ENCODE results near the gene IFRD1. TPM values are rescaled to one million over a fixed set of nuclear protein-coding genes. Genes with fewer than 3 reads are reported as not detected.

Gene IFRD1
- total RNA-seq, 1 donor from 2014 or later, result 88.3 TPM

GRCh38 chr7:112422842-112423496 lies 27.3 kb upstream of the IFRD1 start:
- peaks cover 22% of the 10 kb centered on the region for H3K4me1 Mint-ChIP-seq (ENCODE audit: low read depth)
- no peaks in the 10 kb centered on the region for H3K36me3 Mint-ChIP-seq (ENCODE audit: low read depth)
- intact Hi-C loops (cut with micrococcal nuclease), result loop anchor here (2.0 kb wide), 1 partner anchor 28 kb away; the partner anchor contains the start of gene IFRD1
- peak overlapping the region; percentile 37 for H3K27ac Mint-ChIP-seq
- peaks cover 7% of the 10 kb centered on the region for H3K9me3 Mint-ChIP-seq
- no peak overlapping the region for H3K4me3 Mint-ChIP-seq
- H3K27me3 Mint-ChIP-seq (ENCODE audit: insufficient read depth), result no peaks in the 10 kb centered on the region
- DNase-seq (ENCODE audit: low spot score), result no peak

- intact Hi-C loops (cut with micrococcal nuclease), result loop anchor here (2.0 kb wide), 1 partner anchor 27 kb away; the partner anchor contains the start of gene IFRD1
- H3K4me1 Mint-ChIP-seq (ENCODE audit: low read depth), result peaks cover 22% of the 10 kb centered on the region
- no peaks in the 10 kb centered on the region for H3K27me3 Mint-ChIP-seq (ENCODE audit: insufficient read depth)
- no peak overlapping the region for H3K4me3 Mint-ChIP-seq
- no peaks in the 10 kb centered on the region for H3K36me3 Mint-ChIP-seq (ENCODE audit: low read depth)
- DNase-seq (ENCODE audit: low spot score), result no peak
- H3K27ac Mint-ChIP-seq, result no peak overlapping the region
- peaks cover 2% of the 10 kb centered on the region for H3K9me3 Mint-ChIP-seq
These were observed 26.3 kb upstream of the IFRD1 start for GRCh38 chr7:112423987-112424386.

GRCh38 chr7:112427984-112428383 lies 22.3 kb upstream of the IFRD1 start:
- intact Hi-C loops (cut with micrococcal nuclease), result no loop called here
- H3K4me3 Mint-ChIP-seq, result no peak overlapping the region
- no peaks in the 10 kb centered on the region for H3K9me3 Mint-ChIP-seq
- peaks cover 2% of the 10 kb centered on the region for H3K27me3 Mint-ChIP-seq (ENCODE audit: insufficient read depth)
- peaks cover 8% of the 10 kb centered on the region for H3K4me1 Mint-ChIP-seq (ENCODE audit: low read depth)
- H3K36me3 Mint-ChIP-seq (ENCODE audit: low read depth), result no peaks in the 10 kb centered on the region
- no peak overlapping the region for H3K27ac Mint-ChIP-seq
- no peak for DNase-seq (ENCODE audit: low spot score)

DNA sequence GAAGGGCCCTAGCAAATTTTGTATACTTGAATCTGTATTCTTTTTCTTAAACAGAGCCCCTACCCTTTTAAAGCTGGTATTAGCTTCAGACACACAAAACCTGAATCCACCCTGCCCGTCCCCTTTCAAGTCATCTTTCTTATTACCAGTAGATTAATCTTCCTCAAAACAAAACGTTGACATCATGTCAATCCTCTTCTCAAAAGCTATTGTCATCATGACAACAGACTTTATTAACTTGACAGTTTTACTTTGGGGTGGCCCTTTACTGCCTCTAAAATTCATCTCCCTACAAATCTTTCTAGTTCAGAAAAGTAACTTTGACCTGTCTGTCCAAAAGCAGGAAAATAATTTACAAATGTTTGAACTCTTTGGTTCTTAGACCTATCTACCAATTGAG lies 21.5 kb upstream of the IFRD1 start:
- Mint-ChIP-seq H3K9me3 (no peaks in the 10 kb centered on the region), H3K4me3 (no peak overlapping the region), H3K27me3 (ENCODE audit: insufficient read depth) (peaks cover 2% of the 10 kb centered on the region), H3K27ac (no peak overlapping the region), H3K36me3 (ENCODE audit: low read depth) (no peaks in the 10 kb centered on the region), H3K4me1 (ENCODE audit: low read depth) (peaks cover under 1% of the 10 kb centered on the region)
- intact Hi-C loops (cut with micrococcal nuclease), result no loop called here
- DNase-seq (ENCODE audit: low spot score), result no peak

DNA sequence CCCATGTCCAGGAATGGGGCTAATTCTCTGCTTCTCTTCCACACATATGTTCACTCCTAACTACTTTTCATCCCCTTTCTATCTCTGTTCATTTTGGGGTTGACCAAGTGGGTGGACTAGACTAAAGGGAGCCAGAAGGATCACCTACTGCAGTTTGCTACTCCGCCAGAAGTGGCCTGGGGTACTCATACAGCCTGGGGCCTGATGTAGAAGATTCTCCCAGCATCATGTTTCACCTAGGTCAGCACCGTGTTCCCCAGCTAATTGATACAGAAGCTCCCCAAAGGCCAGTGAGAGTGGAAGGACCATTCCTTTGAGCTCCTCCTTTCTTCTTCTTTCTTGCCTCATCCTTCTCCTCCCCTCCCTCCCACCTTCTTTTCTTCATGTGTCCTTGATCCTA lies 19.6 kb upstream of the IFRD1 start:
- H3K4me1 Mint-ChIP-seq (ENCODE audit: low read depth), result no peaks in the 10 kb centered on the region
- no peak overlapping the region for H3K4me3 Mint-ChIP-seq
- no peak for DNase-seq (ENCODE audit: low spot score)
- H3K27me3 Mint-ChIP-seq (ENCODE audit: insufficient read depth), result peaks cover 2% of the 10 kb centered on the region
- intact Hi-C loops (cut with micrococcal nuclease), result no loop called here
- no peaks in the 10 kb centered on the region for H3K36me3 Mint-ChIP-seq (ENCODE audit: low read depth)
- no peak overlapping the region for H3K27ac Mint-ChIP-seq
- no peaks in the 10 kb centered on the region for H3K9me3 Mint-ChIP-seq

DNA sequence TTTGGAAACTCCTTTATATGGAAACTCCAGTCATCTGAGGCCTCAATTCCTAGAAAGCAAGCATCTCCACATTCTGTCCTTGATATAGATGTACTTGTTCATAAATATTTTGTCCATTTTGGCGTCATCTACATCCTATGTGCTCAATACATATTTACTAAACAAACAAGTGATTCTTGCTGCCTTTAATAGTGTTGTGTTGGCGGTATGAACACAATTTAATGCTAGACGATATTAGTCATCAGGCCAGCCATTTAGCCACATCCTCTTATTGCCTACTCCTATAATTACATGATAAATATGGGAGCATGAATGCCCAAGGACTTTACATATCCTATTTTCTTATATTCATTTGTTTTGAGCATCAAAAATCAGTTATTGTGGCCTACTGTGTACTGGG lies 18.5 kb upstream of the IFRD1 start:
- no peaks in the 10 kb centered on the region for H3K36me3 Mint-ChIP-seq (ENCODE audit: low read depth)
- no peaks in the 10 kb centered on the region for H3K9me3 Mint-ChIP-seq
- no peak for DNase-seq (ENCODE audit: low spot score)
- no peak overlapping the region for H3K27ac Mint-ChIP-seq
- no peak overlapping the region for H3K4me3 Mint-ChIP-seq
- peaks cover 2% of the 10 kb centered on the region for H3K27me3 Mint-ChIP-seq (ENCODE audit: insufficient read depth)
- H3K4me1 Mint-ChIP-seq (ENCODE audit: low read depth), result no peaks in the 10 kb centered on the region
- intact Hi-C loops (cut with micrococcal nuclease), result no loop called here

DNA sequence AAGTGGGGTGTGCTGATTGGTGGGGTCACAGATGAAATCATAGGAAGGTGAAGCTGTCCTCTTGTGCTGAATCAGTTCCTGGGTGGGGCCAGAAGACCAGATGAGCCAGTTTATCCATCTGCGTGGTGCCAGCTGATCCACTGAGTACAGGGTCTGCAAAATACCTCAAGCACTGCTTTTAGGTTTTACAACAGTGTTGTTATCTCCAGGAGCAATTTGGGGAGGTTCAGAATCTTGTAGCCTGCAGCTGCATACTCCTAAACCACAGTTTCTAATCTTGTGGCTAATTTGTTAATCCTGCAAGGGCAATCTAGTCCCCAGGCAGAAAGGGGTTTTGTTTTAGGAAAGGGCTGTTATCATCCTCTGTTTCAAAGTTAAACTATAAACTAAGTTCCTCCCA lies 17.0 kb upstream of the IFRD1 start:
- no peak for DNase-seq (ENCODE audit: low spot score)
- H3K4me1 Mint-ChIP-seq (ENCODE audit: low read depth), result no peaks in the 10 kb centered on the region
- H3K27ac Mint-ChIP-seq, result no peak overlapping the region
- no peaks in the 10 kb centered on the region for H3K36me3 Mint-ChIP-seq (ENCODE audit: low read depth)
- H3K4me3 Mint-ChIP-seq, result no peak overlapping the region
- no peaks in the 10 kb centered on the region for H3K9me3 Mint-ChIP-seq
- peaks cover 2% of the 10 kb centered on the region for H3K27me3 Mint-ChIP-seq (ENCODE audit: insufficient read depth)
- intact Hi-C loops (cut with micrococcal nuclease), result no loop called here

- peaks cover 2% of the 10 kb centered on the region for H3K27me3 Mint-ChIP-seq (ENCODE audit: insufficient read depth)
These were observed 13.2 kb upstream of the IFRD1 start for GRCh38 chr7:112437072-112437471.

DNA sequence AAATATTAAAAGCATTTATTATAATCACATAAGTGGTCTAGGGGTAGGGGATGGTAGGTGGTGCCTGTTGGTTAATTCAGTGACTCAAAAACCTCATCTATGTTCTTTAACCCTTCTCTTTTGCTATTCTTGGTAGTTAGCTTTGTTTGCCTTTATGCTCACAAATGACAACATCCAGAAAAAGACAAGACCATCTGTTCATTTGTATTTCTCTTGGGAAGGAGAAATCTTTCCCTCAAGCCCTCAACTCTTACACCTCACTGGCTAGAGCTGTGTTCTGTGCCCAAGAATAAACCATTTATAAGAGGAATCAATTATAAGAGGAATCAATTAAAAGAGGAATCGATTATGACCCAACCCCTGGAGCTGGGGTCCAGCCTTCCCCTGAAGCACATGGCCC lies 10.8 kb upstream of the IFRD1 start:
- Mint-ChIP-seq H3K27ac (no peak overlapping the region), H3K27me3 (ENCODE audit: insufficient read depth) (peaks cover 2% of the 10 kb centered on the region), H3K4me3 (no peak overlapping the region), H3K36me3 (ENCODE audit: low read depth) (no peaks in the 10 kb centered on the region), H3K4me1 (ENCODE audit: low read depth) (peaks cover 5% of the 10 kb centered on the region), H3K9me3 (no peaks in the 10 kb centered on the region)
- DNase-seq (ENCODE audit: low spot score), result no peak
- intact Hi-C loops (cut with micrococcal nuclease), result no loop called here

More at GRCh38 chr7:112437072-112437471, 13.2 kb upstream of the IFRD1 start:
- Mint-ChIP-seq H3K36me3 (ENCODE audit: low read depth) (no peaks in the 10 kb centered on the region), H3K4me1 (ENCODE audit: low read depth) (no peaks in the 10 kb centered on the region), H3K27ac (no peak overlapping the region), H3K4me3 (no peak overlapping the region), H3K9me3 (no peaks in the 10 kb centered on the region)
- no peak for DNase-seq (ENCODE audit: low spot score)
- intact Hi-C loops (cut with micrococcal nuclease), result no loop called here

- H3K36me3 Mint-ChIP-seq (ENCODE audit: low read depth), result no peaks in the 10 kb centered on the region
- H3K27ac Mint-ChIP-seq, result no peak overlapping the region
- H3K27me3 Mint-ChIP-seq (ENCODE audit: insufficient read depth), result peaks cover 2% of the 10 kb centered on the region
- no peak overlapping the region for H3K4me3 Mint-ChIP-seq
- intact Hi-C loops (cut with micrococcal nuclease), result no loop called here
- no peaks in the 10 kb centered on the region for H3K9me3 Mint-ChIP-seq
- no peak for DNase-seq (ENCODE audit: low spot score)
- H3K4me1 Mint-ChIP-seq (ENCODE audit: low read depth), result peaks cover 14% of the 10 kb centered on the region
These were observed 8.1 kb upstream of the IFRD1 start for GRCh38 chr7:112442210-112442609.

- no peak overlapping the region for H3K27ac Mint-ChIP-seq
- H3K4me3 Mint-ChIP-seq, result no peak overlapping the region
- no peak for DNase-seq (ENCODE audit: low spot score)
- no peaks in the 10 kb centered on the region for H3K27me3 Mint-ChIP-seq (ENCODE audit: insufficient read depth)
- no peaks in the 10 kb centered on the region for H3K9me3 Mint-ChIP-seq
- peaks cover 27% of the 10 kb centered on the region for H3K4me1 Mint-ChIP-seq (ENCODE audit: low read depth)
- intact Hi-C loops (cut with micrococcal nuclease), result no loop called here
- H3K36me3 Mint-ChIP-seq (ENCODE audit: low read depth), result no peaks in the 10 kb centered on the region
These were observed 5.8 kb upstream of the IFRD1 start for GRCh38 chr7:112444505-112444904.

DNA sequence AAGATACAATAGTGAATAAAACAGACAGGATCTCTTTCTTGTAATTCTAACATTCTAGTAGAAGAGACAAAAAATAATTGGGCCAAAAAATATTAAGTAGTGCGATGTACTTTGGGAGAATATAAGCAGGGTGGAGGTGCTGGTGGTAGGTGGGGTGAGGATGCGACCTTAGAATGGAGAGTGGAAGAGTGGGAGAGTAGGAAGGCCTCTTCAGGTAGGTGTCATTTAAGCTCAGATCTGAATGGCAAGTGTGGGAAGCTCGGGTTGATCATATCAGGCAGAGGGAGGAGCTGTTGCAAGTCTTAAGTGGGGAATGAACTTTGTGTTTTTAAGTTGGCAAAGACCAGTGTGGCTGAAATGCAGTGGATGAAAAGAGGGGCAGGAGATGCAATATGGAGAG lies 3.8 kb upstream of the IFRD1 start:
- Mint-ChIP-seq H3K36me3 (ENCODE audit: low read depth) (no peaks in the 10 kb centered on the region), H3K4me1 (ENCODE audit: low read depth) (peaks cover 30% of the 10 kb centered on the region), H3K27ac (peak overlapping the region; percentile 2), H3K4me3 (peak overlapping the region; percentile 36), H3K27me3 (ENCODE audit: insufficient read depth) (no peaks in the 10 kb centered on the region), H3K9me3 (no peaks in the 10 kb centered on the region)
- no peak for DNase-seq (ENCODE audit: low spot score)
- intact Hi-C loops (cut with micrococcal nuclease), result loop anchor here (5.0 kb wide), 2 partner anchors 336 to 884 kb away; partner anchors contain the start of gene IMMP2L

DNA sequence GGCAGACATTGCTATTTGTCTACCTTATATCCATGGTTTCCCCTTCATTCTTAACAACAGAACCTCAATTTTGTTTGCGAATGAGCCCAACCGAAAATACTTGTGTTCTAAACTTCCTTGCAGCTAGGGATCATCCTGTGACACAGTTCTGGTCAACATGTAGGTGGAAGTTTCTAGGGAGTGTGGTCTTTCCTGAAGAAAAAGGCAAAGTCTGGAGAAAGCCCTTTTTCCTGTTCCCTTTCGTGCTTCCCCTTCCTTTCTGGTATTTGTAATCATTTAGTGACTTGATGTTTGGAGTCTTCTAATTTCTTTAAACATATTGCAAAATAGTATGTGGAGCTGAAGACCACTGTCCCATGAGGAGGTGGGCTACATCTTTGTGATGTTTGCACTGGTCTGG lies 2.9 kb upstream of the IFRD1 start:
- no peaks in the 10 kb centered on the region for H3K9me3 Mint-ChIP-seq
- H3K36me3 Mint-ChIP-seq (ENCODE audit: low read depth), result peaks cover 1% of the 10 kb centered on the region
- DNase-seq (ENCODE audit: low spot score), result no peak
- H3K27ac Mint-ChIP-seq, result no peak overlapping the region
- peaks cover 37% of the 10 kb centered on the region for H3K4me1 Mint-ChIP-seq (ENCODE audit: low read depth)
- H3K27me3 Mint-ChIP-seq (ENCODE audit: insufficient read depth), result no peaks in the 10 kb centered on the region
- intact Hi-C loops (cut with micrococcal nuclease), result loop anchor here (5.0 kb wide), 2 partner anchors 335 to 885 kb away; partner anchors contain the start of gene IMMP2L
- H3K4me3 Mint-ChIP-seq, result no peak overlapping the region

Measured in activated T-helper 1 cell treated with anti-CD3 and anti-CD28 coated beads, Interleukin-12 subunit alpha, Interleukin-12 subunit beta, Interleukin-2, Interleukin-4 antibody, amounts not matched to agents 30 ng/mL and 10 ng/mL and 1 ng/mL, durations not matched to agents 14 hours and 24 hours and 36 hours (primary cell).